GM19099 (cell line): ENCODE measurements around the gene AP4M1.

Source experiments
- POLR2A ChIP-seq: IDR thresholded peaks from 3 replicates; pipeline ENCODE4 v1.6.1; 2011; ENCODE audit warnings: low read depth; ENCODE audit not compliant: insufficient read length; ENCODE audit errors: extremely low read depth

The AP4M1 gene

DNA sequence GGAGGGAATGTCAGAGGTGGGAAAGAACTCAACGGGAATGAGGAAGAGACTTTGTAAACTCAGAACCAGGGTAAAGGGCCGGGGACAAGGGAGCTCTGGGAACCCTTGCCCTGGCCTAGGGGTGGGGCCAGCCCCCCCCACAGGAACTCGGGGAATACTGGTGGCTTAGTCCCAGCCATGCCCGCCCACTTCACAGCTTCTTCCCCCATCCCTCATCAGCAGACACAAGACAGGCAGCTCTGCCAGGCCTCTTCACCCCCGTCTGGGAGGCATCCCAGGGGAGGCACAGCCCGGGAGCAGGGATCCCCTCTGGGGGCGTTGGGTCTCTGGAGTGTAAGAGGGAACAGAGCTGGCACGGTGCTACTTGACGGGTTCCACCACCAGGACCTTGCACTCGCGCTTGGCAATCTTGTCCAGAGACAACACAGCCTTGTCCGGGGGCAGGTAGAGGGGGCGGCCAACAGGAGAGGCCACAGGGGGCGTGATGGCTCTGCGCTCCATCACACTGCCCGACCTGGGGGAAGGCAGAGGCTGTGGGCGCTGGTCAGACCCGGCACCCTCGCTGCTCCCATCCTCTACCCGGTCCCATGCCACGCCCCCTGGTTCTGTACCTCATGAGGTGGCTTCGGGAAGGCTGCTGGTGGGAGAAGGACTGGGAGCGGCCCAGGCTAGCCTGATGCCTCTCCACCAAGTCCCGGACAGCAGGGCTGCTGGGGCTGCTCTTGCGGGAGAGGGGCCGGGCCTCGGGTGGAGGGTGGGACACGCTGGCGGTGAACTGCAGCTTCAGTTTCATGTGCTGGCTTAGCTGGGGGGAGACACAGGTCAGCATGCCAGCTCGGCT lies 53.4 kb downstream of the AP4M1 start:
- TF ChIP-seq POLR2A: no peak

GRCh38 chr7:100155553-100156317 lies 54.3 kb downstream of the AP4M1 start:
- no peak for TF ChIP-seq POLR2A

DNA sequence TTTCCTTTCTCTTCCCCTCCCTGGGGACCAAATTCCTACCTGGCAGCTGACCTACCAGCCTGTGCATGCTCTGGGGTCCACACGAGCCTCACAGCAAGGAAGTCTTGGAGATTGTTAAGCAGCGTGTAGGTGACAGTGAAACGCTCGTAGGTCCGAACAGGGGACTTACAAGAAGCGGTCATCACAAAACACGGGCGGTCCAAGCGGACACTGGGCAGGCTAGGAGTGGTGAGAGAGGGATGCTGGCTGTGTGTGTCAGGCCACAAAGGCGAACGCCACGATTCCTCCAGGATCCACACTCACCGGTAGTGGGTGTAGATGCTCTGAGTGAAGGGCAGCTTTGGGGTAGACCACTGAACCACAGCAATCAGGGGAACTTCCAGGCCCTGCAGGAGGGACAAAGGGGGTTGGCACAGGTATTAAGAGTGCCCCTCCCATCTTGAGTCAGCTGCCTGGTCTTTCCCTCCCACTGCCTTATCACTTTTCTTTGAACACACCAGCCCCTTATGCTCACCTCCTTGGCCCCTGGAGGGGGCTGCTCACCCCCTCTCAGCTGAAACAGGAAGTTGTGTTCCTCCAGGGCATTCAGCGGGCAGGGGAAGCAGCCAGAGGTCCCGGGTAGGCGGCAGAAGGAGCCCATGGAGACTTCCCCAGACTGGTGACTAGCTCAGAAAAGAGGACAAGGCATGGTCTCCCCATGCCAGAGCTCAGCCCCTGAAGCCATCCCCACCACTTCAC lies 55.1 kb downstream of the AP4M1 start:
- TF ChIP-seq POLR2A: no peak

DNA sequence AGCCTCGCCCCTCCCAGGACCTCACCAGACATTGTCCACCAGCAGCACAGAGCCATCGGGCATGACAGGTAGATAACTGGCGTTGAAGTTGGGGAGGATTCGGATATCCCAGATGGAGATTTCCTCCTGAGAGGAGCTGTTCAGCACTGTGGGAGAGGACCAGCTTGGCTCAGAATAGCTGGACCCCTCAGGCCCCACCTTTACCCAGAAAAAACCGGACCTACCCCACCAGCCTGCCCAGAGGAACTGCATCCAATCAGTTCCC lies 55.6 kb downstream of the AP4M1 start:
- TF ChIP-seq POLR2A: no peak

GRCh38 chr7:100157334-100158228 lies 56.1 kb downstream of the AP4M1 start:
- no peak for TF ChIP-seq POLR2A
